Activated T-cell treated with anti-CD3 and anti-CD28 coated beads for 24 hours (primary cell): ENCODE data around the gene GNS.
"Not testable (repeated sequence)": the region's sequence is repeated elsewhere in the genome, so short reads cannot be mapped to it uniquely, and the experiment has no call there.

Source experiments
- DNase-seq: peaks from one replicate; pipeline ENCODE4 v3.0.0-alpha.2; 2020; ENCODE audit warnings: low read depth

GNS gene

DNA sequence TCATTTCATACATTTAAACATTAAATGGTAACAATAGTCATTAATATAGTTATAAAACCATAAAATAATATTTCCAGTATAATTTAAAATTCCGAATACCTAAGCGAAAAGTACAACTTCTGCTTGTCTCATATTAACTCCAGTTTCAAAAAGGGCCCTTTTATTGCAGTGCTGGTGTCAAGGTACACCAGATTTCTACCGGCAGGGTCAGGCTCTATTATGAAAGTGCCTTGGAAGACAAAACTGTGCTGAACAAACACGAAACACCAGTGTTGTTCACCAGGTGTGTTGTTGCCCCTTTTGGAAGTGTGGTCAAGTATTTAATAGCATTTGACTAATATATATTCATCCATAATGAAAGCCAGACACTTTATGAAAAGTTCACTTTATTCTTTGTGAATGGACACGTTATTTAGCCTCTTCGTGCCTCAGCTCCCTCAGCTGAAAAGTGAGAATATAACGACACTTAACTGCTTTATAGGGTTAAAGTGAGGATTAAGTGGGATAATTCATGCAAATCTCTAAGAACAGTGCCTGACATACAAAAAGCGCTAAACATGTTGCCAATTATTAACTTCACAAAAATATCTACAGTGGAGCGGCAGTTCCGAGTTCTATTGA lies 20.3 kb upstream of the GNS start:
- no peak for DNase-seq

DNA sequence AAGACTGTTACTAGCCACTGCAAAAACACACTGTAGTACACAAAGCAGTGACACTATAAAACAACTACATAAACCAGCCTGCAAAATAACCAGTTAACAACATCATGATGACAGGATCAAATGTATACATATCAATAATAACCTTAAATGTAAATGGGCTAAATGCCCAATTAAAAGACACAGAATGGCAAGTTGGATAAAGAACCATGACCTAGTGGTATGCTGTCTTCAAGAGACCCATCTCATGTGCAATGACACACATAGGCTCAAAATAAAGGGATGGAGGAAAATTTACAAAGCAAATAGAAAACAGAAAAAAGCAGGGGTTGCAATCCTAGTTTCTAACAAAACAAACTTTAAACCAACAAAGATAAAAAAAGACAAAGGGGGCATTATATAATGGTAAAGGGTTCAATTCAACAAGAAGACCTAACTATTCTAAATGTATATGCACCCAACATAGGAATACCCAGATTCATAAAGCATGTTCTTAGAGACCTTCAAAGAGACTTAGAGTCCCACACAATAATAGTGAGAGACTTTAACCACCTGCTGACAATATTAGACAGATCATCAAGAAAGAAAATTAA lies 16.0 kb upstream of the GNS start:
- not testable (repeated sequence) for DNase-seq

DNA sequence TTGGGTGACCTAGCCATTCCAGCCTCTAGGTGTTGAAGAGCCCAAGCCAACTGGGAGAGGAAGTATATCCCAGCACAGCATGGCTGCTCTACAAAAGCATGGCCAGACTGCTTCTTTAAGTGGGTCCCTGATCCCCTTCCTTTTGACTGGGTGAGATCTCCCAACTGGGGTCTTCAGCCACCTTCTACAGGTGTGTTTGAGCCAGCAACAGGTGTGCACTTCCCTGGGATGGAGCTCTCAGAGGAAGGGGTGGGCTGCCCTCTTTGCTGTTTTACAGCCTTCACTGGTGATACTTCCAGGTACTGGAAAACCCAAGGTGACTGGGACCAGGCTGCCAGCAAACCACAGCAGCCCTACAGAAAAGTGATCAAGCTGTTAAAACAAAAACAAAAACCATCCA lies 14.2 kb upstream of the GNS start:
- no peak for DNase-seq

DNA sequence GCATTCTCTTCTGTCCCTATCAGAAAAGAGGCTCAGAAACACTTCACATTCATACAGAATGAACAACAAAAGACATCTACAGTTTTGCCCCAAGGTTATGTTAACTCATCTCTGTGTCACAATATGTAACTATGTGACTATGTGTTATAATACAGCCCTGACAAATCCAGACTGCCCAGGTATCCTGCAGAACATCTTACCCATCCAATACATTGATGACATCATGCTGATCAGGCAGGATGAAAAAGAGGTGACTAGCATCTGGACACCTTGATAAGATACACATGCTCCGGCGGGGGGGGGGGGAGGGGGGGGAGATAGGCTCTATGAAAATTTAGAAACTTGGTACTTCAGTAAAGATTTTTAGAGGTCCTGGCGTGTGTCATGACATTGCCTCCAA lies 8.3 kb upstream of the GNS start:
- DNase-seq: no peak

DNA sequence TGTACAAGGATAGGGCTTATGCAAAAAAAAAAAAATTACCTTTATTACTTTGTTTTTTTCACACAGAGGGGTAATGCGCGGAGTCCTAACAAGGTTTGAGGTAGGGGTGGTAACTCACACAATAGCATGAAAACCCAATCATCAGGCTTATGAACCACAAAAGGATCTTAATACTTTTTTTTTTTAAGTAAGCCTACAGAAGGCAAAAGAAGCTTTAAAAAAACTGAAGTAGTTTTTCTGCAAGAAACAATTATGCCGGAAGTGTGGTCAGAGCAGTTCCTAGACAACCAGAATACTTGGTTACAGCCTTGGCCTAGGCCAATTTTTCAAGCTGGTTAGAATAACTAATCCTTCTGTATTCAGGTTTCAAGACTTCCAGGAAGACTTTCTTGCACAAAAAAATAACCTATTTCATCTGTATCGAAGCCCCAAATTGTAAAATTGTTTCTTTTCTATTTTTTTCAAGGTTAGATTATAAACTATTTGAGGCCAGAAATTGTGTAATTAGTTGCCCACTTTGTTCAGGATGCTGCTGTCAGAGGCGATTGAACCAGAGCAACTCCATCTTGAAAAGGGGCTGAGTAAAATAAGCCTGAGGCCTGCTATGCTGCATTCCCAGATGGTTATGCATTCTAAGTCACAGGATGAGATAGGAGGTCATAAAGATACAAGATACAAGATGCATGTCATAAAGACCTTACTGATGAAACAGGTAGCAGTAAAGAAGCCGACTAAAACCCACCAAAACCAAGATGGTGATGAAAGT lies 1.8 kb upstream of the GNS start:
- no peak for DNase-seq

DNA sequence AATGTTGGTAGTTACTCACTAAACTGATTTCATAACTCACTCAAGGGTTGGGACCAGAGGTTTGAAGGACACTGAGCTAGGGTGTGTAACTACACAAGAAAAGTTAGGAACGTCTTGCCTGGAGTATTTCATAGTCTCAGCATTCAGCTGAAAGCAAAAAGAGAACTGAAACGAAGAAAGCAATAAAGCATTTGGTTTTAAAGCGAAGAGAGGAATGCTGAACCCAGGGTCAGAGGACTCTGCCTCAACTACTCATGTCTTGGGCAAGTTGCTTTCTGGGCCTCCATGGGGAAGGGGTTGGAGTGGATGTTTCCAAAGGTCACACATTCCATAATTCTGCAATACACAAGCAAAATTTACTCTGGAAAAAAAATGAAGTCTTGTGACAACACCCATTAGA lies 1.4 kb downstream of the GNS start:
- DNase-seq: no peak

DNA sequence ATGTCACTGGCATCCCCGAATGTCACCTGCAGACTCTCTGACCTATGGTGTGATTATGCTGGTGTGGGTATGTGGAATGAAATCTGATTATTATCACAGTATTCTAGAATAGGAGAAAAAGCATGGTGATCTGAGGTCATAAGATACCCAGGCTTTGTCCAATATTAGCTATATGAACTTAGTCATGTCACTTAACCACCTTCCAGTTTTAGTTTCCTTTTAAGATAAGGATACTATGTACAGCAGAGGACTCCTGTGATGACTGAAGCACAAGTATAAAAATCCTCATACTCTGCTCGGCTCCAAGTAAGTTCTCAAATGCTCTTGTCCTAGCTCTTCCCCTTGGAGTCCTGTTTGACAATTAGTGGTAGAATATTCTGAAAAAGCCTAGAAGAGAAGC lies 2.8 kb downstream of the GNS start:
- no peak for DNase-seq

DNA sequence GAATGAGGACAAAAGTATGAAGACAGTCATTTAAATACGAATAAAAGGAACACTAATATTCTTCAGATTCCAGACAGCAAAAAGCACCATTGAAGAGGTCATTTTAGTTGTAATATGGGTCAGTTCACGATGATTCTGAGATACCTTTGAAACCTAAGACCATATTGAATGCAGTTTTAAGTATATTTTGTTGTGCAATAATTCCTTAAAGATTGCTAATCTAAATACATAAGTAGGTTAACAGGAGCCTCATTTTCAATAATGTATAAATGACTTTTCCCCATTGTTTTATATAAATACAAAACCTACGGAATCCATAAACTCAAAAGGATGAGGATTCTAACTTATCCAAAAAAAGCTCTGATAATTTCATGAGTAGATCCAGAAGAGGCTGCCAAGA lies 5.8 kb downstream of the GNS start:
- no peak for DNase-seq

DNA sequence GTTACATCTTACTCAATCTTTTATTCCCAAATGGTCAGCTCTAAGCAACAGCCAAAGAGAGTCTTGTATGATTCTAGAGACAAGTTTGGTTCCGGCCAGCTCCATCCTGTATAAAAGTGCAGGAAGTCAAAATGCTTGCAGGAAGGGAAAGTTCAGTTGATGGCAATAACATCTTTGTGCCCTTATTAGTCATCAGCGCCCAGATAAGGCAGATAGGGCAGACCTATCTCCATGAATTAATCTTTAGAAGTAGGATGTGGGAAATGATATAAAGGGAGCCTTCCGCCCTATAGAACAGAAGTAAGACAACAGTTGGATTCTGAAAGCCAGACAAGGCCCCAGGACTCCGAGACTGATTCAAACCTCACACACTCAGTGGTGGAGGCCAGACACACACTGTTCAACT lies 6.4 kb downstream of the GNS start:
- DNase-seq: no peak

DNA sequence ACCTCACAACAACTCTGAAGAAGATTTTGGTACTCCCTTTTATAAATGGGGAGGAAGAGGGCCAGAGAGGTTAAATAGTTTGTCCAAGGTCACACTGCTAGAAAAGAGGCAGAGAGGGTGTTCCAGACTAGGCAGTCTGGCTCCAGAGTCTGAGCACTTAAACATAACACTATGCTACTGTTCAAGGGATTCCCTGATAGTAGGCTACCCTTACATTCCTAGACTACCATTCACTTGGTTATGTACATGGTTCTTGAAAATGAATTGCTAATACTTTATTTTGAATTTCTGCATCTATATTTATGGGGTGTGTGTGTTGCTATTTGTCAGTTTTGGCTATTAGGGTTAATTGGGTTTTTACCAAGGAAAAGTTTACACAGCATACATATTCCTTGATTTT lies 7.2 kb downstream of the GNS start:
- no peak for DNase-seq

DNA sequence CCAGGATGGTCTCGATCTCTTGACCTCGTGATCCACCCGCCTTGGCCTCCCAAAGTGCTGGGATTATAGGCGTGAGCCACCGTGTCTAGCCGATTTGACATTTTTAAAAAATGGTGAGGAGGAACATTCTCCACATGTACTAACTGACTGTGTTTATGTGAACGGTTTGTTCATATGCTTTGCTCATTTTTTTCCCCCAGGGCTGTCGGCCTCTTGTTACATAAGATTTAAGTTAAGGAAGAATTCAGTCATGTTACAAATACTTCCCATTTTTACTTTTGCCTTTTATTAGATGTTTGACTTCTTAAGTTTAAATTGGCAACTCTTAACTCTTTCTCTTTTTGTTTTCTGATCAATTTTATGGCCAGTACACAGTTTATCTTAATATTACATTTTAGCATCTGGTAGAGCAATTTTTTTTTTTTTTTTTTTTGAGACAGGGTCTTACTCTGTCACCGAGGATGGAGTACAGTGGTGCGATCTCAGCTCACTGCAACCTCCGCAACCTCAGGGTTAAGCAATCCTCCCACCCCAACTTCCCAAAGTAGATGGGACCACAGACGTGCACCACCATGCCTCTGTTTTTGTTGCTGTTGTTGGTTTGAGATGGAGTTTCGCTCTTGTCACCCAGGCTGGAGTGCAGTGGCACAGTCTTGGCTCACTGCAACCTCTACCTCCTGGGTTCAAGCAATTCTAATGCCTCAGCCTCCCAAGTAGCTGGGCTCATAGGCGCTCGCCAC lies 9.6 kb downstream of the GNS start:
- no peak for DNase-seq

DNA sequence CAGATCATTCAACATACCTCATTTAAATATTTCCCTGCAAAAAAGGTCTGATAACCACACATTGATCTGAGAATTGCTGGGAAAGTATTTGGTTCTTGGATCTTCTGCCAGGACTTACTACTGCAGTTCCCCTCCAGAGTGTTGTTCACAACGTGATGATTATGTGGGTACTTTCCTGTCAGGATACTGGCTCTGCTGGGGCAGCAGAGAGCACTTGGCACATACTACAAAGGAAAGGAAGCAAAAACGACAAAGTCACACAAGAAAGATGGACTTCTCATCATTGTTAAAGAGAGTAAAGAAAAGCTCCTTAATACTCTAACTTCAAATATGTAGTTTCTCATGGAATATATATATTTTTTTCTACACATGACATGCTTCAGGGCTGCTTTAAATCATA lies 11.5 kb downstream of the GNS start:
- no peak for DNase-seq

DNA sequence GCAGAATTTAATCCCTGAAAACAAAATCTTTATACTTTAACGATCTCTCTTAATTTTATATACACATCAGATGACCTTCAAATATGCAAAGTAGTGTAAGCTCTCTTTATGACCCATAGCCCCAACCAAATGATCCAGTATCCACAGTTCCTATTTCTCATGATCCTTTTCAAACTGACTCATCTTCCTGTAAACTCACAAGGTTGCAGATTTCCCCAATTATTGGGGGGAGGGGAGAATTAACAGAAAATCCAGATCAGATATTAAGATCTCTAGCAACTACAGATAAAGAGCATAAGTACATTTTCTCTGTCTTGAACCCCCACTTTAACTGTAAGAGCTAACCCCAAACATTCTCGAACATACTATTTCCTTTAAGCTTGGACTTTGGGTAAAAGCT lies 12.5 kb downstream of the GNS start:
- DNase-seq: no peak

DNA sequence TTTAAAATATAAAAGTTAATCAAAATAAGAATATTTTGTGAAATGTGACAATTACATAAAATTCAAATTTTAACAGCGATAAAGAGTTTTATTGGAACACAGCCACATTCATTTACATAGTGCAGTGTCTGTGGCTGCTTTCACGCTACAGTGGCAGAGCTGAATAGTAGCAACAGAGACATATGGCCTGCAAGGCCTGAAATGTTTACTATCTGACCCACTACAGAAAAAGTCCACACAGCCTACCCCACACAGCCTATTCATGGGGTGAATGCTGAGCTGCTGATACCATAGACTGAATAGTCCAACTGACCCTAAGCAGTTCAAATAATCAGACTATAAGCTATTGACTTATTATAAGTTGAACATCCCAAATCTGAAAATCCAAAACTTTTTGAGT lies 13.2 kb downstream of the GNS start:
- no peak for DNase-seq

DNA sequence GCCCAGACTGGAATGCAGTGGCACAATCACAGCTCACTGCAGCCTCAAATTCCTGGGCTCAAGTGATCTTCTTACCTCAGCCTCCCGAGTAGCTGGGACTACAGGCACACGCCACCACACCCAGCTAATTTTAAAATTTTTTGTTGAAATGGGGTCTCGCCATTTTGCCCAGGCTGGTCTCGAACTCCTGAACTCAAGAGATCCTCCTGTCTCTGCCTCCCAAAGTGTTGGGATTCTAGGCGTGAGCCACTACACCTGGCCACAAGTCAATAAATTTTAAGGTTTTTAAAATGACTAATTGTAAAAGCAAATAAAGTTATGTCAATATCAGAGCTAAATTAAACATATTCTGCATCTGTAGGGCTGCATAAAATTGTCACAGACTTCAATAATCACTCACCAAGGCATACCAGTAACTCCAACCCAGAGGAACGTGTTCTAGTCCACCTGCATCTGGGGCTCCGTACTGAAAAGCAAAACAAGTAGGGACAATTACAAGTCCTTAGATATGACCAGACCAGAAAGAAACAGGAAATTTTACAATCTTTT lies 13.9 kb downstream of the GNS start:
- DNase-seq: no peak

DNA sequence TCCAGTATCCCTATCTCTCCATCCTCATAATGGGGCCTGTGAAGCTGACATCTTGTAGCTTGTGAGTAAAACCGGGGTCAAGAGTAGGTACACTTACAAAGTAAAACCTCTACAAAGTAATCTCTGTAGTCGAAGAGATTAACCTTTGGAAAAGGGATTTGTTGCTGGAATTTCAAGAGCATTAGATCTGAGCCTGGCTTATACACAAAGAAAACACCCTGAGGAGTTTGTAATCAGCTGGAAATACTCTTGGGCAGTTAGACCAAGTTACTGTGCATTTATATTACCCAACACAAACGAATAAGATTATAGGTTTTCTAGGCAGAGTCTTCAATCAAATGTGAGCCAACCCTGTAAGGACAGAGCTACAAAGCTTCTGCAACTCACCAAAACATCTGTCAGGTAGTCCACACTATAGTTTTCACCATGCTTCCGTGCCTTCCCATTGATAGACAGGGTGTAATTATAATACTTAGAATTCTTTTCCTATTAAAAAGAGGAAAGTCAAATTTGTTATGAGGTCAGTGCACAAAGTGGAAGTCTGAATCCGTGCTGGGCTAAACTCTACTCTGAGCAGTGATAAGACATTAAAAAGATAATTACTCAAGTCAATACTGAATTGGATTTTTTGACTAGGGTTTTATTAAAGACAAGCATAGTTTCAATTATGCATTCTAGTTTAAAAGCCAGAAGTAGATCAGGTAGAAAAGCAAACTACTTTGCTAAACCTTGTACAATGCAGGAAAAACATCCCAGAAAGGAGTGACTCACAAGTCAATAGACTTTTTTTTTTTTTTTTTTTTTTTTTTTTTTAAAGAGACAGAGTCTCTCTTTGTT lies 14.6 kb downstream of the GNS start:
- no peak for DNase-seq

DNA sequence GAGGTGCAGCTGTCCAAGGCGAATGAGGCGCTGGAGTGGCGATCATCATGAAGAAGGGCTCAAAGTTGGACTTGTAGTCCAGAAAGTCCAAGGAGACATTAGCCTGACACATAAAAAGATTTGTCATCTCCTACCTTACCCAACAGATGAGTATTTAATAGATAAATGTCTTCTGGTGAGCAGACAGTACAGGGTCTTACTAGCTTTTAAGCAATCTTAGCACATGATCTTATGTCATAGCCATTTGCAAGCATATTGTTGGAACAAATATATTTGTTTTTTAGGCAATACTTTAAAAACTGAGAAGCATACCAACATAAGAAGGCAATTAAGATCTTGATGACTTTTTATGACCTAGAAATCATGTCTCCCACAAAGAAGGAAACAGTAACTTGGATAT lies 16.0 kb downstream of the GNS start:
- no peak for DNase-seq

DNA sequence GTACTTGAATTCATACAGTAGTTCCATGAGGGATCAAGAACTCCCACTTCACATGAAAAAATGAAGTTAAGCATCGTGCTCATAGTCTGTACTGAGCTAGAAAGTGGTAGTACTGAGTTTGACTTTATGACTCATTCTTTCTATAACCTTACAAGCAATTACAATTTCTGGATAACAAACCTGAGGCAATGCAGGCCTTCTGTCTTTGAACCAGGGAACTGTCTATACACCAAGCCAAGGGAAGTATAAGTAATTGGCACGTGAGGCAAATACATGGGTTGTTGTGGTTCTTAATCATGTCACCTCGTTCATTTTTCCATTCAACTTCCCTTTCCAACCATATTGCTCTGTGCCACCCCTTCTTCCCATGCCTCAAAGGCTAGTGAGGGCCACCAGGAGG lies 16.8 kb downstream of the GNS start:
- no peak for DNase-seq

DNA sequence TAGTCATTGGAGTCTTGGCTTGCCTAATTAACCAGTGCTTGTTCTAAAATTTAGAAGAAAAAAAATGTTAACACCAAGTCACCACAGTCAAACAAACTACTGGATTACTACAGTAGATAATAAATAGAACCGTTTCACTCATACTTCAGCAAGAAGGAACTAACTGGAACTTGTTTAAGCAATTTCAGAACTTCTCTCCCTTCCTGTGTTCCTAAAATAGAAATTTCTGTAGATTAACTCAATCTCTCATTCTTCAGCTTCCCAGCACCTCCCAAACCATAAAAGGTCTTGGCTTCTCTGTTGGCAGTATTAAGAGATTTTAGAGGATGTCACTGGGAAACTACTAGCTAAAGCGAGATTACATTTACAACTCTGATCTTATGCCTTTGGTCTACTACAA lies 18.6 kb downstream of the GNS start:
- DNase-seq: no peak

DNA sequence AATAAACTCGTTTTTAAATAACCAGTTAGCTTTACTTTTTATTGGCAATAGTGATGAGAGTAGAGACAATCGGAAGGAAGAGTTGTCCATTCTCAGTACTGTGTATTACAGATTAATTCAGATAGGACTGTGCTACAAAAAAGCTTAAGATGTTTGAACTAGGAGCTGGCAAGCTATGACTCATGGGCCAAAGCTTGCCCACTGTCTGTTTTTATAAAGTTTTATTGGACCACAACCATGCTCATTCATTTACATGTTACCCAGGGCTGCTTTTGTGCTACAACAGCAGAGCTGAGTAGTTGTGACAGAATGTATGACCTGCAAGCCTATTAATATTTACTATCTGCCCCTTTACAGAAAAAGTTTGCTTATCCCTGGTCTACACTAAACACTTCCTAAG lies 19.4 kb downstream of the GNS start:
- no peak for DNase-seq

DNA sequence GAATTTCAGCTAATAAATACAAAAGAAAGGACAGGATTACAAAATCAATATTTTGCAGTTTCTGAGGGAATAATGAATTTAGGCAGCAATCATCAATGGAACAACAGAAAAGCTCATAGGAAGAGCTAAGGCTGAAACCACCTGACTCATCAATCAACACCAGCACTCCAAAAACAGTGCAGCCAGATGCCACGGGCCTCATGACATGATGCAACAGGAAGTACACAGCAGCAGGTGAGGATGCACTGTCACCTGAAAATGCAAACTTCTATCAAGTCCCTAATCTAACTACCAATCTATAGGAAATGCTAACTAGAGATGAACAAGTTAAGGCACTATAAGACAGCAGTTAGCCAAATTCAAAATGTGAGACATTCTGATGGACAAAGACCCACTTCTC lies 21.7 kb downstream of the GNS start:
- DNase-seq: no peak

DNA sequence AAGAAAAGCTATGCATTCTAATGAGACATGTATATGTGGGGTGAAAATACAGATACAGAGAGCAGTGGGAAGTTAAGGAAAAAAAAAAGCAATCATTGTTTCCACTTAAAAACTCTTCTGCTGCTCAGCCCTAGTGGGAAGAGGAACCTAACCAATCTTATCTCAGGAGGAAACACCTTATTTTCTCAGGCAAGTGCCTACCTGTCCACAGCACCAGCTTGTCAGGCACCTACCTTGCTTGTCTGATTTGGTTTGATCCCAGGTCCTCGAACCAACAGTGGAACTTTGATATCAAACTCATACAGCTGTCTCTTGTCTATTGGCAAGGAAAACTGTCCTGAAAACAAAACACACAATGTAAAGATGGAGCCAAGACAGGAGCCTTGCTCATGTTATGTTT lies 22.4 kb downstream of the GNS start:
- DNase-seq: no peak
